ES-I3 (cell line): ENCODE results near the gene USP43.

Source experiments
- H3K36me3 ChIP-seq: 2 replicates; pipeline ENCODE4 v1.6.1; 2013; ENCODE audit warnings: mild to moderate bottlenecking, low read length, control low read depth, moderate library complexity; ENCODE audit not compliant: insufficient read depth
- H3K4me1 ChIP-seq: 2 replicates; pipeline ENCODE4 v1.6.1; 2013; ENCODE audit warnings: mild to moderate bottlenecking, control low read depth, low read length; ENCODE audit not compliant: insufficient read depth
- H3K9ac ChIP-seq: 2 replicates; pipeline ENCODE4 v1.6.1; 2013; ENCODE audit warnings: low read depth, mild to moderate bottlenecking, low read length, moderate library complexity
- H3K9me3 ChIP-seq: 2 replicates; pipeline ENCODE4 v1.6.1; 2013; ENCODE audit warnings: mild to moderate bottlenecking, low read length, moderate library complexity; ENCODE audit not compliant: control insufficient read depth, insufficient read depth

The USP43 gene

GRCh38 chr17:9703781-9704082 lies 58.4 kb downstream of the USP43 start:
- Histone ChIP-seq H3K36me3 (no peaks in the 10 kb centered on the region), H3K9ac (no peak overlapping the region), H3K4me1 (no peaks in the 10 kb centered on the region), H3K9me3 (no peaks in the 10 kb centered on the region)

- H3K36me3 ChIP-seq = no peaks in the 10 kb centered on the region
- H3K9ac ChIP-seq = no peak overlapping the region
- H3K9me3 ChIP-seq = no peaks in the 10 kb centered on the region
- H3K4me1 ChIP-seq = no peaks in the 10 kb centered on the region
Observed at GRCh38 chr17:9705745-9706144, 60.4 kb downstream of the USP43 start.

- Histone ChIP-seq H3K9me3 (no peaks in the 10 kb centered on the region), H3K4me1 (no peaks in the 10 kb centered on the region), H3K36me3 (no peaks in the 10 kb centered on the region), H3K9ac (no peak overlapping the region)
Observed at GRCh38 chr17:9707948-9708347, 62.6 kb downstream of the USP43 start.

GRCh38 chr17:9714801-9715200 lies 69.5 kb downstream of the USP43 start:
- Histone ChIP-seq H3K4me1 (no peaks in the 10 kb centered on the region), H3K9ac (no peak overlapping the region), H3K9me3 (no peaks in the 10 kb centered on the region), H3K36me3 (no peaks in the 10 kb centered on the region)

DNA sequence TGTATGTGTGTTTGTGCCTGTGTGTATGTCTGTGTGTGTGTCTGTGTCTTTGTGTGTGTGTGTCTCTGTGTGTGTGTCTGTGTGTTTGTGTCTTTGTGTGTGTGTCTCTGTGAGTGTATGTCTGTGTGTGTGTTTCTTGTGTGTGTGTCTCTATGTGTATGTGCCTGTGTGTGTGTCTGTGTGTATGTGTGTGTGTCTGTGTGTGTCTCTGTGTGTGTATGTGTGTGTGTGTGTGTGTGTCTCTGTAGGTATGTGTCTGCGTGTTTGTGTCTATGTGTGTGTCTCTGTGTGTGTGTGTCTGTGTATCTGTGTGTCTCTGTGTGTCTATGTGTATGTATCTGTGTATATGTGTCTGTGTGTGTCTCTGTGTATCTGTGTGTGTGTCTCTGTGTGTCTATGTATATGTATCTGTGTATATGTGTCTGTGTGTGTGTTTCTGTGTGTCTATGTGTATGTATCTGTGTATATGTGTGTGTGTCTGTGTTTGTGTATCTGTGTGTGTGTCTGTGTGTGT lies 70.2 kb downstream of the USP43 start:
- Histone ChIP-seq H3K9ac (no peak overlapping the region), H3K36me3 (no peaks in the 10 kb centered on the region), H3K9me3 (no peaks in the 10 kb centered on the region), H3K4me1 (no peaks in the 10 kb centered on the region)

- H3K9ac ChIP-seq = no peak overlapping the region
- no peaks in the 10 kb centered on the region for H3K4me1 ChIP-seq
- no peaks in the 10 kb centered on the region for H3K36me3 ChIP-seq
- H3K9me3 ChIP-seq = no peaks in the 10 kb centered on the region
Observed at GRCh38 chr17:9725575-9725974, 80.3 kb downstream of the USP43 start.

DNA sequence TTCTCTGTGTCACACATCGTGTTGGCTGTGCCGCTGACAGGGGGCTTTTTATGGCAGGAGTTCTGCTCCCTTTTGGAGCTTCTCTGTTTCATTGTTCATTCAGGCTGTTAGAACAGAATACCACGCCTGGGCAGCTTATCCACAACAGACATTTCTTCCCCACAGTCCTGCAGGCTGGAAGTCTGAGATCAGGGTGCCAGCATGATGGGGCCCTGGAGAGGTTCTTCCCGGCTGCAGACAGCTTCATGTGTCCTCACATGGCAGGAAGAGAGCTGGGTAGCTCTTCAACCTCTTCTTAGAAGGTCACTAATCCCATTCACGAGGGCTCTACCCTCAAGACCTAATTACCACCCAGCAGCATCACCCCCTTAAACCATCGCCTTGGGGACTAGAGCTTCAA lies 81.0 kb downstream of the USP43 start:
- Histone ChIP-seq H3K36me3 (no peaks in the 10 kb centered on the region), H3K9ac (no peak overlapping the region), H3K9me3 (no peaks in the 10 kb centered on the region), H3K4me1 (no peaks in the 10 kb centered on the region; the same call in 1 of the 2 replicates)

GRCh38 chr17:9728005-9728404 lies 82.7 kb downstream of the USP43 start:
- H3K36me3 ChIP-seq = no peaks in the 10 kb centered on the region
- H3K9ac ChIP-seq = no peak overlapping the region
- H3K9me3 ChIP-seq = no peaks in the 10 kb centered on the region
- no peaks in the 10 kb centered on the region; the same call in 1 of the 2 replicates for H3K4me1 ChIP-seq

DNA sequence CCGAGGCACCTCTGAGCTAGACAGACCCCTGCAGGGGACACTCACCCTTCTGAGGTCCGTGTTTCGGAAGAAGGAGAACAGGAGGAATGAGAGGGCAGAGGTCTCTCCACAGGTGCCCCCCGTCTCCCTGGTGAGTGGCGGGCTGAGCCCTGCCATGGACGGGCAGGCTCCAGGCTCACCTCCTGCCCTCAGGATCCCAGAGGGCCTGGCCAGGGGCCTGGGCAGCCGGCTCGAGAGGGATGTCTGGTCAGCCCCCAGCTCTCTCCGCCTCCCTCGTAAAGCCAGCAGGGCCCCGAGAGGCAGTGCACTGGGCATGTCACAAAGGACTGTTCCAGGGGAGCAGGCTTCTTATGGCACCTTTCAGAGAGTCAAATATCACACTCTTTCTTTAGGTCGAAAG lies 83.2 kb downstream of the USP43 start:
- no peaks in the 10 kb centered on the region for H3K9me3 ChIP-seq
- no peaks in the 10 kb centered on the region; the same call in 1 of the 2 replicates for H3K4me1 ChIP-seq
- H3K9ac ChIP-seq = no peak overlapping the region
- H3K36me3 ChIP-seq = no peaks in the 10 kb centered on the region

DNA sequence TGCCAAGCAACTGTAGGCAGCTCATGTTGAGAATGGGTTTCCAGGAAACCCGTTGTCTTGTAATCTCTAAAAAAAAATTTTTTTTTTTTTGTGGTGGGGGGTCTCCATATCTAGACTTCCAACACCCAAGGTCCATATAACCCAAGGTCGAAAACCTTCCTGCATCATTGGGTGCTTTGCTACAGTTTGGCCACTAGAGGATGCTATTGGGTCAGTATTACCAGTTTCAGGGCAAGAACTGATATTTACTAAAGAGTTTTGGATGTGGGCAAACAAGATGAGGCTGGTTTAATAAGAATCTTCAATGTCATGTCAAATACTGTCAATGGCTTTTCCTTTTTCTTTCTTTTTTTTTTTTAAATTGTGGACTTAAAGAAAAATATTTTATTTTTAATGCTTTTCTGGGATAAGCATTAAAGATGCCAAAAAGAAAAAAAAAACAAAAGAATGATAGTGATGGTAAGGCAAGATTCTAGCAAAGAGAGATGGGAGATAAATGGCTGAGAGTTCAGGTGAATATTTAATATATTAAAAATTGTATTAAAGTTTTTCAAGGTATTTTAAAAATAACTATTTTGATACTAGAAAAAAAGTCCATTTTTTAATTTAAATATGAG lies 83.8 kb downstream of the USP43 start:
- Histone ChIP-seq H3K9me3 (no peaks in the 10 kb centered on the region; the same call in 1 of the 2 replicates), H3K36me3 (no peaks in the 10 kb centered on the region), H3K9ac (no peak overlapping the region), H3K4me1 (no peaks in the 10 kb centered on the region; the same call in 1 of the 2 replicates)

DNA sequence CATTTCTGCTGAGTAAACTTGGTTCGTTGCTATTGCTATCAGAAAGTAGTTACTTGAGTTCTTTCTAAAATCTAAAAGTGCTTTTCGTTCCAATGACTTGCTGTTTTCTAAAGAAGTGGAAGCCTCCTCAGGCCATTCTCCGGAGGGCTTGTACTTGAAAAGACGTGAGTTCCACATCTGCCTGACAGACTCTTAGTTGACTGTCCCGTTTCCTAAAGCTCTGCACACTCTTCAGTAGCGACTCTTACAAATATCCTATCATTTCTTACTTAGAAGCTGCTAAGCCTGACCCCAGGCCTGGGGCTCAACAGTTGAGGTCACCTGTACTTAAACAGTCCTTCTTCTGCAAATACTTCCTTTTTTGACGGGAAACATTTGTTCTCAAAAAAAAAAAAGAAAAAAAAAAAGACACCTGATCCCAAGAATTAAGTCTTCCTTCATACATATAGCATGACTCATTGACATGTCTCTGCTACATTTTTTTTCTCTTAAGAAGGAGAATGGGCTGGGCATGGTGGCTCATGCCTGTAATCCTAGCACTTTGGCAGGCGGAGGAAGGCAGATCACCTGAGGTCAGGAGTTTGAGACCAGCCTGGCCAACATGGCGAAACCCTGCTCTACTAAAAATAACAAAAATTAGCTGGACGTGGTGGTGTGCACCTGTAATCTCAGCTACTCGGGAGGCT lies 84.6 kb downstream of the USP43 start:
- Histone ChIP-seq H3K9me3 (no peaks in the 10 kb centered on the region; the same call in 1 of the 2 replicates), H3K9ac (no peak overlapping the region), H3K4me1 (no peaks in the 10 kb centered on the region; the same call in 1 of the 2 replicates), H3K36me3 (no peaks in the 10 kb centered on the region)

DNA sequence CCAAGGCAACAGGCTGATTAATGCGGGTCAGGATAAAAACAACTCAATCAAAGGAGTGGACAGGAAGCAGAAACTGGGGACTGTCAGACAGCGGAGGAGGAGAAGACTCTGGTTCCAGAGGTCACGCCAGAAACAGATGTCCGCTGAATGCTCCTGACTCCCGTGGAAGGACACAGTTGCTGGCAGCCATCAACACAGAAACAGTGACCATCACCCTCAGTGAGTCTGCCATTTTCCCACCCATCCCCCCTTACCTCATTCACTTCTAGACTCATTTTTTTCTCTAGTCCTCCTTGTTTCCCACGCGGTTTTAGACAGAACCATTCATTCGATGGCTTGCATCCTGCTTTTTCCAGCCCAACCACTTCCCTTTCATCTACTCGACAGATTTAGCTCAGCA lies 105.2 kb downstream of the USP43 start:
- Histone ChIP-seq H3K9ac (no peak overlapping the region), H3K9me3 (no peaks in the 10 kb centered on the region), H3K36me3 (no peaks in the 10 kb centered on the region), H3K4me1 (no peaks in the 10 kb centered on the region)

GRCh38 chr17:9755083-9755482 lies 109.8 kb downstream of the USP43 start:
- Histone ChIP-seq H3K4me1 (no peaks in the 10 kb centered on the region), H3K36me3 (no peaks in the 10 kb centered on the region), H3K9me3 (no peaks in the 10 kb centered on the region)

DNA sequence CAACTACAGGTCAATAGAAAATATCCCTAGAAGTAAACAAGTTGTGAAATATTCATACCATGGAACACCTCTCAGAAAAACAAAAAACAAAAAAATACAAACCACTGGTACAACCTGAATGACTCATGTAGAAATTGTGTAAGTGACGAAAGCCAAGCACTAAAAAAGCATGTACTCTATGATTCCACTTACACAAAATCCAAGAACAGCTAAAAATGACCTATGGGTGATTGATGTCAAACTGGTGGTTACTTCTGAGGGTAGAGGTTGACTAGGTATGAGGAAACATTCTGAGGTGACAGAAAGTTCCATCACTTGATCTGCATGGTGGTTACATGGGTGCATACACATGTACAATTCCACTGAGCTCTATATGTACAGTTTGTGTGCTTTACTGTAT lies 114.9 kb downstream of the USP43 start:
- Histone ChIP-seq H3K9ac (no peak overlapping the region), H3K9me3 (no peaks in the 10 kb centered on the region), H3K36me3 (no peaks in the 10 kb centered on the region), H3K4me1 (no peaks in the 10 kb centered on the region)

More at GRCh38 chr17:9755083-9755482, 109.8 kb downstream of the USP43 start:
- H3K9ac ChIP-seq = no peak overlapping the region

DNA sequence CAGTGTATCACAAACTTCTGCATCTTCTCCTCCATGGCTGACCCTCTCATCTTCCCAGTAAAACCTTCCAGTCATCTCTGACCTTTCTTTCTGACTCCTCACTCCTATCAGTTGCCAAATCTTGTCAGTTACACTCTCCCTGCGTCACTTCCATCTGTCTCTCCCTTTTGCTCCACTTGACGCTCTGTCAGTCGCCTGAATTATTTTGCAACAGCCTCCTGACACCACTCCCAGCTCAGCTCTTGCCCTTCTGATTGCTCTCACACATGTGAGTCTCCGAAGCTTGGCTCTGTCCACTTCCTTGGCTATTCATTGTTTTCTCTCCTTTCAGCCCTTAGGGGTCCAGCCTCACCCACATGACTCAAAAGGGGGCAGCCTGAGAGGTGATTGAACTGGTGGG lies 118.3 kb downstream of the USP43 start:
- no peaks in the 10 kb centered on the region for H3K4me1 ChIP-seq
- no peaks in the 10 kb centered on the region for H3K9me3 ChIP-seq
- no peak overlapping the region for H3K9ac ChIP-seq
- H3K36me3 ChIP-seq = no peaks in the 10 kb centered on the region
